IMR-90 (cell line): Measurements from ENCODE around the gene SH3TC1. TPM values are rescaled to one million over a fixed set of nuclear protein-coding genes. Genes with fewer than 3 reads are reported as not detected.

Experiments used
- ATAC-seq: fragments of 200-7000 bp; cut with Tn5 transposase; 2 replicates; pipeline ENCODE4 v1.9.1; 2020; ENCODE audit warnings: low read depth, mild to moderate bottlenecking, moderate library complexity
- BruUV-seq: library from RNA; stranded (reverse); fragments of 400-500 nt; replicated peaks from 2 replicates; lab custom pipeline; 2021; lab: Mats Ljungman, UMichigan
- CTCF ChIA-PET: fragments of 300-600 bp; formaldehyde crosslinking; extraction: SDS; loops from one replicate; lab custom pipeline; 2021; ENCODE audit warnings: antibody characterized with exemption; lab: Yijun Ruan, JAX
- POLR2A ChIA-PET: fragments of 300-600 bp; sonication (Branson Sonifier 250); formaldehyde crosslinking; loops from one replicate; lab custom pipeline; 2022; ENCODE audit warnings: antibody characterized with exemption; ENCODE audit not compliant: unreplicated experiment; lab: Charles Lee
- DNase-seq: peaks from one replicate; pipeline ENCODE4 v3.0.0; 2013
- H2AFZ ChIP-seq: replicated peaks from 2 replicates; pipeline ENCODE3; 2013; ENCODE audit warnings: low read length, mild to moderate bottlenecking; ENCODE audit not compliant: poor library complexity
- H2AK5ac ChIP-seq: 2 replicates; pipeline ENCODE4 v1.6.1; 2013; ENCODE audit warnings: low read depth, low read length, inconsistent platforms
- H2AK9ac ChIP-seq: replicated peaks from 2 replicates; pipeline ENCODE3; 2013; ENCODE audit warnings: mild to moderate bottlenecking, low read depth, low read length, moderate library complexity; ENCODE audit not compliant: poor library complexity
- H2BK120ac ChIP-seq: 2 replicates; pipeline ENCODE4 v1.6.1; 2013; ENCODE audit warnings: low read depth, low read length, inconsistent platforms
- H2BK15ac ChIP-seq: 3 replicates; pipeline ENCODE4 v1.6.1; 2013; ENCODE audit warnings: low read depth, low read length, inconsistent platforms
- H2BK20ac ChIP-seq: 2 replicates; pipeline ENCODE4 v1.6.1; 2013; ENCODE audit warnings: low read depth, mild to moderate bottlenecking, inconsistent platforms, low read length, moderate library complexity
- H2BK5ac ChIP-seq: 2 replicates; pipeline ENCODE4 v1.6.1; 2013; ENCODE audit warnings: mild to moderate bottlenecking, low read depth, low read length, inconsistent platforms; ENCODE audit not compliant: poor library complexity, severe bottlenecking
- H3K14ac ChIP-seq: replicated peaks from 2 replicates; pipeline ENCODE4 v1.6.1; 2013; ENCODE audit warnings: low read depth, low read length, inconsistent platforms
- H3K18ac ChIP-seq: 2 replicates; pipeline ENCODE4 v1.6.1; 2013; ENCODE audit warnings: low read depth, low read length, control low read depth
- H3K23ac ChIP-seq: 2 replicates; pipeline ENCODE4 v1.6.1; 2013; ENCODE audit warnings: low read depth, low read length, inconsistent platforms
- H3K27ac ChIP-seq: 2 replicates; pipeline ENCODE4 v1.5.1; 2013; ENCODE audit warnings: mild to moderate bottlenecking, control low read depth, low read length; ENCODE audit not compliant: insufficient read depth
- H3K27me3 ChIP-seq: 2 replicates; pipeline ENCODE4 v1.6.1; 2013; ENCODE audit warnings: low read length; ENCODE audit not compliant: control insufficient read depth, insufficient read depth
- H3K36me3 ChIP-seq: 2 replicates; pipeline ENCODE4 v1.6.1; 2013; ENCODE audit warnings: low read length, mixed read lengths; ENCODE audit not compliant: control insufficient read depth, insufficient read depth
- H3K4ac ChIP-seq: 2 replicates; pipeline ENCODE4 v1.6.1; 2013; ENCODE audit warnings: low read depth, low read length, inconsistent platforms
- H3K4me1 ChIP-seq: 2 replicates; pipeline ENCODE4 v1.6.1; 2013; ENCODE audit warnings: low read length, mixed read lengths; ENCODE audit not compliant: control insufficient read depth, insufficient read depth
- H3K4me2 ChIP-seq: 2 replicates; pipeline ENCODE4 v1.6.1; 2013; ENCODE audit warnings: low read depth, mild to moderate bottlenecking, control low read depth, low read length, moderate library complexity
- H3K4me3 ChIP-seq: 2 replicates; pipeline ENCODE4 v1.5.1; 2013; ENCODE audit warnings: low read depth, mild to moderate bottlenecking, control low read depth, low read length, moderate library complexity; ENCODE audit not compliant: insufficient read depth
- H3K56ac ChIP-seq: 2 replicates; pipeline ENCODE4 v1.6.1; 2013; ENCODE audit warnings: low read length, inconsistent platforms; ENCODE audit not compliant: insufficient read depth; ENCODE audit errors: extremely low read depth
- H3K79me1 ChIP-seq, 2 experiments: 2 replicates each; pipeline ENCODE4 v1.6.1; 2013; ENCODE audit warnings: low read length in 2 of 2, inconsistent platforms in 1 of 2, low read depth in 1 of 2
- H3K9ac ChIP-seq: 2 replicates; pipeline ENCODE4 v1.6.1; 2013; ENCODE audit warnings: low read depth, low read length, control low read depth
- H3K9me1 ChIP-seq: 2 replicates; pipeline ENCODE4 v1.6.1; 2013; ENCODE audit warnings: low read length, inconsistent platforms; ENCODE audit not compliant: insufficient read depth
- H3K9me3 ChIP-seq: 2 replicates; pipeline ENCODE4 v1.6.1; 2013; ENCODE audit warnings: low read length; ENCODE audit not compliant: control insufficient read depth, insufficient read depth
- H4K20me1 ChIP-seq: 2 replicates; pipeline ENCODE4 v1.6.1; 2013; ENCODE audit warnings: low read length, inconsistent platforms; ENCODE audit not compliant: insufficient read depth
- H4K5ac ChIP-seq: 2 replicates; pipeline ENCODE4 v1.6.1; 2013; ENCODE audit warnings: mild to moderate bottlenecking, low read depth, low read length, control low read depth
- H4K8ac ChIP-seq, 2 experiments: 2 replicates each; pipeline ENCODE4 v1.6.1; 2013; ENCODE audit warnings: low read depth in 2 of 2, low read length in 2 of 2, control low read depth in 1 of 2, inconsistent platforms in 1 of 2
- H4K91ac ChIP-seq: 2 replicates; pipeline ENCODE4 v1.6.1; 2013; ENCODE audit warnings: low read depth, low read length, inconsistent platforms; ENCODE audit not compliant: insufficient read depth
- BHLHE40 ChIP-seq: fragments of 150-350 bp; IDR thresholded peaks from 2 replicates; pipeline ENCODE4 v1.6.1; 2016; ENCODE audit warnings: mild to moderate bottlenecking, low read depth, low read length
- CEBPB ChIP-seq: IDR thresholded peaks from 2 replicates; pipeline ENCODE4 v1.6.1; 2012; ENCODE audit warnings: low read depth, low read length, improper control_type of control experiment
- MAFK ChIP-seq: IDR thresholded peaks from 2 replicates; pipeline ENCODE4 v1.6.1; 2012; ENCODE audit warnings: low read depth, low read length, improper control_type of control experiment
- MXI1 ChIP-seq: IDR thresholded peaks from 2 replicates; pipeline ENCODE4 v1.6.1; 2012; ENCODE audit warnings: low read depth, mild to moderate bottlenecking, low read length, moderate library complexity, borderline replicate concordance
- NFE2L2 ChIP-seq: fragments of 150-350 bp; IDR thresholded peaks from 2 replicates; pipeline ENCODE4 v1.6.1; 2016; ENCODE audit warnings: low read depth, mild to moderate bottlenecking, low read length
- POLR2A ChIP-seq: IDR thresholded peaks from 2 replicates; pipeline ENCODE4 v1.6.1; 2012; ENCODE audit warnings: mild to moderate bottlenecking, low read depth, low read length
- WGBS, 2 experiments: methylation state at CpG; one replicate each; pipeline versions ENCODE4 v1.1.5 to v1.1.7; 2013; ENCODE audit warnings: missing lambda C conversion rate in 2 of 2; ENCODE audit not compliant: insufficient read length in 1 of 2; ENCODE audit errors: extremely low coverage in 2 of 2; 5-methylcytosine and 5-hydroxymethylcytosine counted together
- dilution Hi-C: fragments of 300-500 bp; cut with HindIII; formaldehyde crosslinking; loops from one replicate; pipeline ENCODE4 v1.14.3; 2018; ENCODE audit warnings: low sequenced_read_pairs; ENCODE audit not compliant: unreplicated experiment
- in situ Hi-C: fragments of 300-500 bp; cut with MboI; formaldehyde crosslinking; loops from 3 replicates; pipeline ENCODE4 v1.14.3; 2019; ENCODE audit warnings: low sequenced_read_pairs, inconsistent platforms, mixed read lengths
- intact Hi-C: fragments of 100-400 bp; cut with micrococcal nuclease; formaldehyde crosslinking; loops from 2 replicates; pipeline ENCODE4 v1.10.0; 2022
- polyA plus RNA-seq, 3 experiments: library from polyadenylated mRNA; depleted of rRNA; stranded (reverse); fragments of >200 nt; gene quantifications; 2 replicates each; pipeline ENCODE4 v1.2.3, GENCODE V29; 2012; ENCODE audit warnings: low replicate concordance in 1 of 3
- total RNA-seq: library from RNA; depleted of rRNA; stranded (reverse); fragments of >200 nt; gene quantifications from 2 replicates; pipeline ENCODE4 v1.2.3, GENCODE V29; 2012
- TF ChIP-seq, protein P1 (sequence below): fragments of 150-350 bp; IDR thresholded peaks from 2 replicates; pipeline ENCODE4 v1.6.1; 2016; ENCODE audit warnings: low read depth, mild to moderate bottlenecking, low read length, moderate library complexity, borderline replicate concordance

The SH3TC1 gene
- total and polyA plus RNA-seq, 2 of the 4 experiments (the other 2 are of a cell fraction), result 1.6 to 2.2 TPM

DNA sequence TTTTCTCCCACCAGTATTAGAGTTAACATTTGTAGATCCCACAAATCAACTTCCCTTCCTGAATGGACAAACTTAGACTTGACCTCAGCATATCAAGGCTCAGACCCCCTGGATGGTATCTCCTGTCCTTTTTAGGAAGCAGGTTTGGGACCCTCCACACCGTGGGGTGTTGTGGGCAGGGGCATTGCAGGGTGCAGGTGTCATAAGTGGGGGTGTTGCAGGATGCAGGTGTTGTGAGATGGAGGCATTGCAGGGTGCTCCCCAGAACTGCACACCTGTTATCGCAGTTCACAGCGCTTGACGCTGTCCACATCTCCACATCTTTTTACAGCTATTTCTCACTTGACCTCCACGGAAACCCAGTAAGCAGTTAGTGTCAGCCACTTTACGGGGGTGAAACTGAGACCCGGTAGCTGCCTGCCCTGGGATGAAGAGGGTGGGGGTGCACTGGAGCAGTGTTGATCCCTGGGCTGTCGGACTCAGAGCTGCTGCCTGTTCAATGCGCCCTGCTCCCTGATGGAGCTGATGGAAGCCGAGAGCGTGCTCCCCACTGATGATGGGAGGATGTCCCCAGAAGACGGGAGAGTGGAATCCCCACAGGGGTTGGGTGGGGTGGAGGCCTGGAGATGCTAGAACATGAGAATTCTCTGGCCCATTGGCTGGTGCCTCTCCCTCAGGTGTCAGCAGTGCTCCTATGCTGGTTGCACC, 25.3 kb downstream of the SH3TC1 start:
- H3K56ac ChIP-seq, result no peak overlapping the region
- H3K4me1 ChIP-seq, result peaks cover 7% of the 10 kb centered on the region
- no peak overlapping the region for H3K27ac ChIP-seq
- intact Hi-C loops, result no loop called here
- no peak overlapping the region for H4K91ac ChIP-seq
- no peak overlapping the region for H2AK5ac ChIP-seq
- H2BK120ac ChIP-seq, result no peak overlapping the region
- no peaks in the 10 kb centered on the region for H3K9me3 ChIP-seq
- no peak overlapping the region for H2BK15ac ChIP-seq
- no peak overlapping the region for H3K9ac ChIP-seq
- H2AFZ ChIP-seq, result no peak overlapping the region
- H3K4me2 ChIP-seq, result no peak overlapping the region
- dilution Hi-C loops, result no loop called here
- H3K23ac ChIP-seq, result no peak overlapping the region
- H3K4me3 ChIP-seq, result no peak overlapping the region
- H4K8ac ChIP-seq, result no peak overlapping the region
- 70% methylated on average over 2 of the region's 12 CpGs; no CpG with 5 or more reads in 1 of the 2 experiments for WGBS, 2 experiments
- no peak overlapping the region for H3K18ac ChIP-seq
- no peak for DNase-seq
- H3K9me1 ChIP-seq, result 0 out of 2 replicates have a peak, but pooled peaks cover 3% of the 10 kb centered on the region
- no peaks in the 10 kb centered on the region for H4K20me1 ChIP-seq
- peak overlapping the region; percentile 19 for H2AK9ac ChIP-seq
- in situ Hi-C loops, result loop anchor here (25.0 kb wide), 1 partner anchor 388 kb away; no protein-coding TSS in a partner anchor
- no peak for TF ChIP-seq MAFK
- no peak for TF ChIP-seq CEBPB
- TF ChIP-seq NFE2L2, result no peak
- TF ChIP-seq, protein P1, sequence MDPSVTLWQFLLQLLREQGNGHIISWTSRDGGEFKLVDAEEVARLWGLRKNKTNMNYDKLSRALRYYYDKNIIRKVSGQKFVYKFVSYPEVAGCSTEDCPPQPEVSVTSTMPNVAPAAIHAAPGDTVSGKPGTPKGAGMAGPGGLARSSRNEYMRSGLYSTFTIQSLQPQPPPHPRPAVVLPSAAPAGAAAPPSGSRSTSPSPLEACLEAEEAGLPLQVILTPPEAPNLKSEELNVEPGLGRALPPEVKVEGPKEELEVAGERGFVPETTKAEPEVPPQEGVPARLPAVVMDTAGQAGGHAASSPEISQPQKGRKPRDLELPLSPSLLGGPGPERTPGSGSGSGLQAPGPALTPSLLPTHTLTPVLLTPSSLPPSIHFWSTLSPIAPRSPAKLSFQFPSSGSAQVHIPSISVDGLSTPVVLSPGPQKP, result no peak
- TF ChIP-seq POLR2A, result no peak
- TF ChIP-seq MXI1, result no peak
- no peak for TF ChIP-seq BHLHE40
- no peaks in the 10 kb centered on the region for H3K79me1 ChIP-seq
- no peak for ATAC-seq
- H3K27me3 ChIP-seq, result peaks cover 5% of the 10 kb centered on the region; the same call in 1 of the 2 replicates
- no peak overlapping the region for H2BK5ac ChIP-seq
- no peak overlapping the region for H3K4ac ChIP-seq
- H2BK20ac ChIP-seq, result no peak overlapping the region
- H3K36me3 ChIP-seq, result no peaks in the 10 kb centered on the region
- ChIA-PET CTCF (no interaction called here), POLR2A (no interaction called here)
- H3K14ac ChIP-seq, result no peak overlapping the region
- no peak overlapping the region for H4K5ac ChIP-seq
- no TSS peak for BruUV-seq
